ENCODE data around the gene TMPRSS7. TPM values are rescaled to one million over a fixed set of nuclear protein-coding genes. Genes with fewer than 3 reads are reported as not detected.

The TMPRSS7 gene
- total RNA-seq, 2 donors from 2014 or later, result not detected

DNA sequence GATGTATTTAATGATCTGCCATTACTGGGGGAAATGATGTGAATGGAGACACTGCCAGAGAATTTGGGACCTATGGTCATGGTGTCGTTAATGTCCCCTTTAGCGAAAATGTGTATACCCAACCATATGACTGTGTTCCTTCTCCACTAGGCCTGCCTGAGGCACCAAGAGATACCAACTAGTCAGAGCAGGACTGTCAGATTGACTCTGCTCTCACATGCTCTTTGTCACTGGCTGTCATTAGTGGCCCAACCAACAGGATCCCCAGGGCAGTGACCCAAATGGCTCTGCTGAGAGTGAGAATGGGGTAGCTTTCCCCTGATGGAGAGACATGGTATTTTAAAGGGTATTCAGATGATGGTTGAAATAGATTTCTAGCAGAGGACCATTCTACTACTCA, 33.0 kb upstream of the TMPRSS7 start:
- 97 to 100% methylated on average over 2 of the region's 2 CpGs for WGBS, 2 donors
- TF ChIP-seq, protein P1, sequence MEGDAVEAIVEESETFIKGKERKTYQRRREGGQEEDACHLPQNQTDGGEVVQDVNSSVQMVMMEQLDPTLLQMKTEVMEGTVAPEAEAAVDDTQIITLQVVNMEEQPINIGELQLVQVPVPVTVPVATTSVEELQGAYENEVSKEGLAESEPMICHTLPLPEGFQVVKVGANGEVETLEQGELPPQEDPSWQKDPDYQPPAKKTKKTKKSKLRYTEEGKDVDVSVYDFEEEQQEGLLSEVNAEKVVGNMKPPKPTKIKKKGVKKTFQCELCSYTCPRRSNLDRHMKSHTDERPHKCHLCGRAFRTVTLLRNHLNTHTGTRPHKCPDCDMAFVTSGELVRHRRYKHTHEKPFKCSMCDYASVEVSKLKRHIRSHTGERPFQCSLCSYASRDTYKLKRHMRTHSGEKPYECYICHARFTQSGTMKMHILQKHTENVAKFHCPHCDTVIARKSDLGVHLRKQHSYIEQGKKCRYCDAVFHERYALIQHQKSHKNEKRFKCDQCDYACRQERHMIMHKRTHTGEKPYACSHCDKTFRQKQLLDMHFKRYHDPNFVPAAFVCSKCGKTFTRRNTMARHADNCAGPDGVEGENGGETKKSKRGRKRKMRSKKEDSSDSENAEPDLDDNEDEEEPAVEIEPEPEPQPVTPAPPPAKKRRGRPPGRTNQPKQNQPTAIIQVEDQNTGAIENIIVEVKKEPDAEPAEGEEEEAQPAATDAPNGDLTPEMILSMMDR (IDR thresholded peaks at IDR 0.05), result no peak
- TF ChIP-seq POLR2A (IDR thresholded peaks at IDR 0.05), result no peak
- intact Hi-C loops (cut with DNase I), result no loop called here
- Histone ChIP-seq H3K4me3 (no peak overlapping the region), H3K36me3 (replicated peaks in 1 of 2; ENCODE audit: insufficient read depth in 1 of 2, low read depth in 2 of 2) (no peaks in the 10 kb centered on the region), H3K9me3 (no peaks in the 10 kb centered on the region), H3K27me3 (no peaks in the 10 kb centered on the region), H3K4me1 (peaks cover 11% of the 10 kb centered on the region), H3K27ac (no peak overlapping the region)
- DNase-seq, result no peak
- no peak for ATAC-seq

DNA sequence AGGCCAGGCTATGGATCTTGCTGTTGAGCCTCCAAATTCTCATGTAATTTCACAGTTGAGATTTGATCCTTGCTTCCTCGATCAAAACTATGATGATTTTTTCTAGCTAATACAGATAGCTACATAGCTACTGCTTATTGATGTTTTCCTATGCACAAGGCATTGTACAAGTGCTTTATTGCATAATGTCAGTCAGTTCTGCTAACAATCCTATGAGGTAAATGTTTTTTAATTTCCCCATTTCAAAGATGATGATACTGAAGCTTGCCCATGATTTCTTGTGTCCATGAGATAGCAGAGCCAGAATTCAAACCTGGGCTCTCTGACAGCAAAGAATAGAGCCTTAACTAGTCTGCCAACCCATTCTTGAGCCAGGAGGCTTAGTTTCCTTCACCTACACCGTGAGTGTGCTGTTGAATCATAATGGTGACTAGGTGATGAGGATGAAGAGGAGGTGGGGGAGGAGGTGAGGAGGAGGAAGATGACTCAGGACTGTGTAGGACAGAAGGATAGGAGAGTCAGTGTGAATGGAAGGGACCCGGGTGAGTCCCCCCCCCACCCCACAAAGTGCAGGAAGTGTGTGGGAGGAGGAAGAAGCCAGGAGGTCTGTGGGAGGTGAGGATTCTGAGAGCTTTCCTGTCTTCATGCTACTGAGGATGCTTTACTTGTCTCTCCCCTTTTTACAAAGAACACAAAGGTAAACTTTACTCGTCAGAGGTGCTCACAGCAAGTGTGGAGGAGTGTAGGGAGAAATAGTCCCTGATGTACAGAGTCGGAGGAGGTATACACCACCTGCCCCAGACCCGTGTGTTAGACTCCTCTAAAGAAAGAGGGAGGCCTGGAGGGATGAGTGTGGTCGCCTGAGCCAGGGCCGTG, 32.2 kb upstream of the TMPRSS7 start:
- intact Hi-C loops (cut with DNase I), result no loop called here
- H3K27ac ChIP-seq, result no peak overlapping the region
- TF ChIP-seq, protein P1 (IDR thresholded peaks at IDR 0.05), result no peak
- TF ChIP-seq POLR2A (IDR thresholded peaks at IDR 0.05), result no peak
- peaks cover 11% of the 10 kb centered on the region for H3K4me1 ChIP-seq
- no peaks in the 10 kb centered on the region for H3K27me3 ChIP-seq
- H3K9me3 ChIP-seq, result no peaks in the 10 kb centered on the region
- no peak overlapping the region for H3K4me3 ChIP-seq
- no peaks in the 10 kb centered on the region for H3K36me3 ChIP-seq (replicated peaks in 1 of 2; ENCODE audit: insufficient read depth in 1 of 2, low read depth in 2 of 2)
- DNase-seq, result no peak
- ATAC-seq, result no peak
- WGBS, 2 donors, result 59 to 68% methylated on average over 8 of the region's 8 CpGs

DNA sequence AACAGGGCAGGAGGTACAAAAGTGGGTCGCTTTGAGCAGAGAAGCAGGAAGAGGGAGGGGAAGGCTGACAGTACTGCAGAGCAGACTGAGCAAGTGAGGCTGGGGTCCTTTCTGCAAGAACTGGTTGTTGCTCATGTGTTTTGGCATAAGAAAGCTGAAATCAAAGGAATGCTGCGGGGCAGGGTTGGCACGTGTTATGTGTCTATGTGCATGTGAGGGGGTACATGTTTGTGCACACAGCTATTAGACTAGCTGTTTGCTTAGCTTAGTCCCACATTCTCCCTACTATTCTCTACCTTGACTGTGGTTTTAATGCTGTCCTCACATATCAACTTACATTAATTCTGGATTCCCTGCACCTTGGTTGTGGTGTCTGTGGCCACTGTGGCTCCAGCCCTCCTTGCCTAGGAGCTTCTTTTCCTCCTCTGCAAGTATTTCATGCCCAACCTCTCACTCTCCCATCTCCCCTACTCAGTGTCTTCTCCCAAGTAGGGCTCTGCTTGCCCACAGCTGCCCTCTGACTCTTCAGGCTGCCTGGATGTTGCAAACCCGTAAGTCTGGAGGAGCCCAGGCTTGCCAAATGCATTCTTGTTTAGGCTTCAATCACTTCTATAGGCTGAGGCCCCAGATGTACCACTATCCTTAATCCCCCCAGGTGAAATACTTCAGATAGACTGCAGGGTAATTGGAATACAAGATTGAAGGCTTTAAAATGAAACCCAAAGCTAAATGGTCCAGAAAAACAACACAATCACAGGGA, 31.0 kb upstream of the TMPRSS7 start:
- intact Hi-C loops (cut with DNase I), result no loop called here
- DNase-seq (no peak), ATAC-seq (no peak)
- 75 to 85% methylated on average over 4 of the region's 4 CpGs for WGBS, 2 donors
- no peak overlapping the region for H3K27ac ChIP-seq
- H3K4me3 ChIP-seq, result no peak overlapping the region
- peaks cover 10% of the 10 kb centered on the region for H3K4me1 ChIP-seq
- no peak for TF ChIP-seq POLR2A (IDR thresholded peaks at IDR 0.05)
- TF ChIP-seq, protein P1 (IDR thresholded peaks at IDR 0.05), result no peak
- H3K9me3 ChIP-seq, result no peaks in the 10 kb centered on the region
- no peaks in the 10 kb centered on the region for H3K27me3 ChIP-seq
- H3K36me3 ChIP-seq (replicated peaks in 1 of 2; ENCODE audit: insufficient read depth in 1 of 2, low read depth in 2 of 2), result no peaks in the 10 kb centered on the region

DNA sequence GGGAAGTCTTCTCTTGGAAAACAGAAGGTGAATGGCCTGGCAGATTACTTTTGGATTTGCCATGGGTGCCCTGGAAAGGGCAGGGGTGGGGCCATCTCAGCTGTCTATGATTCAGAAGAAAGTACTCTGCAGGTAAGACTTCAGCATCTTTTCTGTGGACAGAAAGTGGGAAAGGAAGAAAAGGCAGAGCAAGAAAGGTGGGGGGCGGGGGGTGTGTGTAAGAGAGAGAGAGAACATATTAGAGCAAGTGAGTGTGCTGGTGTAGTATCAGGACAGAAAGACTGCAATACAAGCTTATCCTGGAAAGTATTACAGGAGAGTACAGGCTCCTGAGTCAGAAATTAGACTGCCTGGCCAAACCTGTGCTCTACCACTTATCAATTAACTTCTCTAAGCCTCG, 30.3 kb upstream of the TMPRSS7 start:
- intact Hi-C loops (cut with DNase I), result no loop called here
- Histone ChIP-seq H3K9me3 (no peaks in the 10 kb centered on the region), H3K36me3 (replicated peaks in 1 of 2; ENCODE audit: insufficient read depth in 1 of 2, low read depth in 2 of 2) (no peaks in the 10 kb centered on the region), H3K27ac (no peak overlapping the region), H3K4me3 (no peak overlapping the region), H3K4me1 (peaks cover 3% of the 10 kb centered on the region), H3K27me3 (no peaks in the 10 kb centered on the region)
- DNase-seq (no peak), ATAC-seq (no peak)
- no peak for TF ChIP-seq POLR2A (IDR thresholded peaks at IDR 0.05)
- TF ChIP-seq, protein P1 (IDR thresholded peaks at IDR 0.05), result no peak
- WGBS, 2 donors, result 58 to 60% methylated on average over 2 of the region's 2 CpGs

Measured in body of pancreas (tissue), 4 donors.